Measurements from ENCODE around the gene FHAD1. TPM values are rescaled to one million over a fixed set of nuclear protein-coding genes. Genes with fewer than 3 reads are reported as not detected.

Gene FHAD1
- total RNA-seq, 6 donors from 2014 or later: 2.0 to 45.8 (median 12.5) TPM

DNA sequence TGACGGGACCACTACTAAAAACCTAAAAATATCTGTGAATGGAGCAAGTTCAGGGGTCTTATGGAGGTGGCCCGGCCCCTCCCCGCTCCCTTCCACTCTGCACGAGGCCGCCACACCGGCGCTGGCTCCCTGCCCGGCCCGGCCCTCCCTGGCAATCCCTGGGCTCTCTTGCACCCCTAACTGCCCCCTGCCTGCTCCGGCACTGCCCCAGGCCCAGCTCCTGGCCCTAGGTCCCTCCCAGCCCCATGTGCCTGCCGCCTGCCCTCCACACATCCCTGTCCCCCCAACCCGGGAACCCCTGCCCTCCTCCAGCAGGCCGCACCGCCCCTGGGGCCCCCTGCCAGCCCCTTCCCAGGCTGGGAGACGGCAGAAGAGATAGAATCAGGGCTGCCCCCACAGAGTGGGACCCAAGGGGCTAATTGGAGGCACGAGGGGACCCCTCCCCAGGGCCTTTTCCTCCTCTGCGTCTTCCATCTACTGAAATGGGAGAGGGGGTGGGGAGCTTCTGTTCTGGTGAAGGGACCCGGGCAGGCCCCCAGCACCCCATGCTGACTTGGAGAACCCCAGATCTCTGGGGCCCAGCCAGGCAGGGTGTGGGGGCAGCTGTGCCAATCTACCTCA is 181.9 kb downstream of the FHAD1 start:
- Histone ChIP-seq H3K4me1 (peaks cover 0 to 21% (median 7%) of the 10 kb centered on the region in 4 donors), H3K27me3 (no peaks in the 10 kb centered on the region), H3K4me3 (no peak overlapping the region), H3K9me3 (no peaks in the 10 kb centered on the region), H3K27ac (no peak overlapping the region), H3K36me3 (peaks cover 0 to 47% (median 21%) of the 10 kb centered on the region in 4 donors)
- 79 to 91% methylated on average over 4 to 16 of the region's 18 CpGs for WGBS, 2 donors
- no peak for TF ChIP-seq POLR2AphosphoS5 (IDR thresholded peaks at IDR 0.05)
- TF ChIP-seq, protein P1, sequence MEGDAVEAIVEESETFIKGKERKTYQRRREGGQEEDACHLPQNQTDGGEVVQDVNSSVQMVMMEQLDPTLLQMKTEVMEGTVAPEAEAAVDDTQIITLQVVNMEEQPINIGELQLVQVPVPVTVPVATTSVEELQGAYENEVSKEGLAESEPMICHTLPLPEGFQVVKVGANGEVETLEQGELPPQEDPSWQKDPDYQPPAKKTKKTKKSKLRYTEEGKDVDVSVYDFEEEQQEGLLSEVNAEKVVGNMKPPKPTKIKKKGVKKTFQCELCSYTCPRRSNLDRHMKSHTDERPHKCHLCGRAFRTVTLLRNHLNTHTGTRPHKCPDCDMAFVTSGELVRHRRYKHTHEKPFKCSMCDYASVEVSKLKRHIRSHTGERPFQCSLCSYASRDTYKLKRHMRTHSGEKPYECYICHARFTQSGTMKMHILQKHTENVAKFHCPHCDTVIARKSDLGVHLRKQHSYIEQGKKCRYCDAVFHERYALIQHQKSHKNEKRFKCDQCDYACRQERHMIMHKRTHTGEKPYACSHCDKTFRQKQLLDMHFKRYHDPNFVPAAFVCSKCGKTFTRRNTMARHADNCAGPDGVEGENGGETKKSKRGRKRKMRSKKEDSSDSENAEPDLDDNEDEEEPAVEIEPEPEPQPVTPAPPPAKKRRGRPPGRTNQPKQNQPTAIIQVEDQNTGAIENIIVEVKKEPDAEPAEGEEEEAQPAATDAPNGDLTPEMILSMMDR (IDR thresholded peaks at IDR 0.05): no peak
- no peak for TF ChIP-seq POLR2A (IDR thresholded peaks at IDR 0.05)
- no peak for TF ChIP-seq EP300 (IDR thresholded peaks at IDR 0.05)
- DNase-seq (peak in 1 of 2 donors; percentile 79), ATAC-seq (ENCODE audit: low FRiP score in 2 of 2) (no peak)

DNA sequence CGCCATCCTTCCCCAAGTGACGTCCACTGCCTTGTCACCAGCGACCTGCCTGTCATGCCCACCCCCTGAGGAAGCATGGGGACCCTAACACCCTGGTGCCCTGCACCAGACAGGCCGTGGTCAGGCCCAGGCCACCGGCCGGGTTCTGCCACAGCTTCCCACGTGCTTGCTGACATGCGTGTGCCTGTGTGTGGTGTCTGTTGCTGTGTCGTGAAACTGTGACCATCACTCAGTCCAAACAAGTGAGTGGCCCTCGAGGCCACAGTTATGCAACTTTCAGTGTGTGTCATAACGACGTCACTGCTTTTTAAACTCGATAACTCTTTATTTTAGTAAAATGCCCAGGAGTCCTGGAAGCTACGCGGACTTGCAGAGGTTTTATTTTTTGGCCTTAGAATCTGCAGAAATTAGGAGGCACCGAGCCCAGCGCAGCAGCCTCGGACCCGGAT is 182.7 kb downstream of the FHAD1 start:
- Histone ChIP-seq H3K9me3 (no peaks in the 10 kb centered on the region), H3K4me3 (no peak overlapping the region), H3K36me3 (peaks cover 0 to 47% (median 21%) of the 10 kb centered on the region in 4 donors), H3K4me1 (peaks cover 0 to 13% (median 4%) of the 10 kb centered on the region in 4 donors), H3K27ac (no peak overlapping the region), H3K27me3 (no peaks in the 10 kb centered on the region)
- 78 to 82% methylated on average over 13 to 19 of the region's 19 CpGs for WGBS, 2 donors
- peak in 1 of 4 donors; percentile 23 for TF ChIP-seq EP300 (IDR thresholded peaks at IDR 0.05)
- TF ChIP-seq POLR2AphosphoS5 (IDR thresholded peaks at IDR 0.05): no peak
- DNase-seq (peak; percentile 50 to 69), ATAC-seq (ENCODE audit: low FRiP score in 2 of 2) (no peak)

DNA sequence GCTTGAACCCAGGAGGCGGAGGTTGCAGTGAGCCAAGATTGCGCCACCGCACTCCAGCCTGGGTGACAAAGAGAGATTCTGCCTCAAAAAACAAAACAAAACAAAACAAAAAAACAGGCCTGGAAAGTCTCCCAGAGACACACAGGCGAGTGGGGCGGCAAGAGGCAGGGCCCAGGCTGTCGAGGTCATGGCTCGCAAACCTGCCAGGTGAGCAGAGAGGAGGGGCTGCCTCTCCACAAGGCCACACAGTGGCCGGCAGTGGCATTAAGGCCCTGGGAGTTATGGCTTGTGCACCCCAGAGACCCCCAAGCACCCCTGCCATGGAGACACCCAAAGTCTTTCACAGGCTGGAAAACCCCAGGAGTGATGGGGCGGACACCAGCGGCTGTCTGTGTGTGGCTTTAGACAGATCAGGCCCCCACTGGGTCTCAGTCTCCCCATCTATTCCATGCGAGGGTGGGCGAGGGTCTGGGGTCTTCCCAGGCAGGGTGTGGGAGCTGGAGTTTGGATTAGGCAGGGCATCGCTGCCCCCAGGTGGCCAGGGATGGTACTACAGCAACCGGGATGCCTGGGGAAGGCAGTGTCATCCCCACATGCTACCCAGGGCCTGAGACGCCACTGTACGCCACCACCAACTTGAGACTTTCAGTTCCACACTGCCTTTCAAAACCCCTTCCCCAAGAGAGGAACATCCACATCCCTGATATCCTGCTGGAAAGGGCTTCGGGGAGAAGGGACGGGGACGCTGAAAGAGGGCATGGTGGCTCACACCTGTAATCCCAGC is 184.0 kb downstream of the FHAD1 start:
- Histone ChIP-seq H3K27ac (peak overlapping the region in 1 of 4 donors; percentile 49), H3K27me3 (no peaks in the 10 kb centered on the region), H3K4me3 (no peak overlapping the region), H3K36me3 (peaks cover 0 to 43% (median 17%) of the 10 kb centered on the region in 4 donors), H3K9me3 (no peaks in the 10 kb centered on the region), H3K4me1 (peaks cover 0 to 7% (median 2%) of the 10 kb centered on the region in 4 donors)
- peak in 1 of 2 donors; percentile 70 for DNase-seq
- ATAC-seq (ENCODE audit: low FRiP score in 2 of 2): peak; percentile 69 to 79
- 65 to 71% methylated on average over 14 to 18 of the region's 19 CpGs for WGBS, 2 donors
- TF ChIP-seq POLR2AphosphoS5 (IDR thresholded peaks at IDR 0.05) (no peak), EP300 (IDR thresholded peaks at IDR 0.05) (no peak), POLR2A (IDR thresholded peaks at IDR 0.05) (no peak)
- TF ChIP-seq, protein P1 (IDR thresholded peaks at IDR 0.05): peak; percentile 93 to 97 (median 96)

DNA sequence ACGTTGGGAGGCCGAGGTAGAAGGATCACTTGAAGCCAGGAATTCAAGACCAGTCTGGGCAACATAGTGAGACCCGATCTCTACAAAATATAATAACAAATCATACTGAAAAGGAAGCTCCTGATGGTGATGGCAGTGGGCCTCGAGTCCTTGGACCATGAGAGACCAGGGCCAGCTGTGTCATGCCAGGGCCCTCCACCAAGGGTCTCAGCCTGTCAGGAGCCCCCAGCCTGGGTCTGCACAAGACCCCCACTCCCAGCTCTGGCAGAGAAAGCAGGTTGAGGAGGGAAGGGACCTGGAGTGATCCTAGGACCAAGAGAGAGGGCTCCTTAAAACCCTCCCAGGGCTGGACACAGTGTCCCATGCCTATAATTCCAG is 184.5 kb downstream of the FHAD1 start:
- WGBS, 2 donors: 67 to 79% methylated on average over 3 to 4 of the region's 4 CpGs
- no peak overlapping the region for H3K27ac ChIP-seq

DNA sequence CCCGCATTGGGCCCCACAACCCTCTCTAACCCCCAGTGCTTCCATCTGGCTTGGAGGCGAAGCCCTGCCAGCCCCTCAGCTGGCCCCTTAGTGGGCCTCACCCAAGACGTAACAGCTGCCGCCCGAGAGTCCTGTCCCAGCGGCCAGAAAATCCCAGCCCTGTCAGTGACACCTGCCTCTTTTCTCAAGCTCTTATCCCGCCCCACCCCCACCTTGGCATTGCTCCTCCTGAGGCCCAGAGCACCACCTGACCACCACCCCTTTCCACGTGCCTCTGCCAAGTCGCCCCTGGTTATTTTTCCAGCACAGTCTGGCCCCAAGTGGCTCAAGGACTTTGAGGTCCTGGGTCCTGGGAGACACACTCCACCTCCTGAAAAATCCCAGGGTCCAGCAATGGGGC is 185.3 kb downstream of the FHAD1 start:
- Histone ChIP-seq H3K27ac (no peak overlapping the region), H3K36me3 (peaks cover 0 to 29% (median 10%) of the 10 kb centered on the region in 4 donors), H3K4me3 (no peak overlapping the region), H3K4me1 (no peaks in the 10 kb centered on the region), H3K27me3 (no peaks in the 10 kb centered on the region), H3K9me3 (no peaks in the 10 kb centered on the region)
- TF ChIP-seq, protein P1 (IDR thresholded peaks at IDR 0.05): no peak
- no peak for TF ChIP-seq EP300 (IDR thresholded peaks at IDR 0.05)
- no peak for TF ChIP-seq POLR2AphosphoS5 (IDR thresholded peaks at IDR 0.05)
- TF ChIP-seq POLR2A (IDR thresholded peaks at IDR 0.05): no peak
- no peak for DNase-seq
- ATAC-seq (ENCODE audit: low FRiP score in 2 of 2): no peak
- 71 to 79% methylated on average over 9 of the region's 9 CpGs for WGBS, 2 donors

More for the DNA sequence above, 184.5 kb downstream of the FHAD1 start:
- DNase-seq (no peak), ATAC-seq (ENCODE audit: low FRiP score in 2 of 2) (no peak)
- TF ChIP-seq, protein P1 (IDR thresholded peaks at IDR 0.05): no peak
- TF ChIP-seq POLR2A (IDR thresholded peaks at IDR 0.05): no peak
- no peak for TF ChIP-seq POLR2AphosphoS5 (IDR thresholded peaks at IDR 0.05)
- no peak for TF ChIP-seq EP300 (IDR thresholded peaks at IDR 0.05)
- Histone ChIP-seq H3K27me3 (no peaks in the 10 kb centered on the region), H3K36me3 (peaks cover 0 to 37% (median 14%) of the 10 kb centered on the region in 4 donors), H3K4me1 (peaks cover 0 to 3% (median under 1%) of the 10 kb centered on the region in 4 donors), H3K9me3 (no peaks in the 10 kb centered on the region), H3K4me3 (no peak overlapping the region)

Data from upper lobe of left lung (tissue), 6 donors.